ENCODE data around the gene CAND2. TPM values are rescaled to one million over a fixed set of nuclear protein-coding genes. Genes with fewer than 3 reads are reported as not detected.
A peak's percentile ranks its signal among the peaks of the same experiment; 100 is the strongest.

Gene CAND2
- total RNA-seq (2014; rRNA removed; shearing (Covaris generic)), result 16.7 and 17.4 TPM in 2 replicates

GRCh38 chr3:12796171-12797123 lies at the start of gene CAND2:
TSS of gene CAND2 (plus strand) at chr3:12796680. CDS start at chr3:12796721, 41 bp downstream.
- DNase-seq, result peak; percentile 86
- Histone ChIP-seq H3K36me3 (replicated peaks; ENCODE audit: control insufficient read depth, insufficient read depth, low read length) (no peaks in the 10 kb centered on the region), H3K4me3 (ENCODE audit: insufficient read depth, low read depth, low read length) (peak within 1 kb of the TSS; percentile 80), H3K27me3 (ENCODE audit: control insufficient read depth, insufficient read depth, low read length) (no peaks in the 10 kb centered on the region; the same call in 1 of the 2 replicates)

- no peaks in the 10 kb centered on the region for H3K36me3 ChIP-seq (replicated peaks; ENCODE audit: control insufficient read depth, insufficient read depth, low read length)
- no peak overlapping the region for H3K4me3 ChIP-seq (ENCODE audit: insufficient read depth, low read depth, low read length)
- H3K27me3 ChIP-seq (ENCODE audit: control insufficient read depth, insufficient read depth, low read length), result no peaks in the 10 kb centered on the region
- DNase-seq, result no peak
Measured at GRCh38 chr3:12748477-12748876, 48.0 kb upstream of the CAND2 start.

- H3K36me3 ChIP-seq (replicated peaks; ENCODE audit: control insufficient read depth, insufficient read depth, low read length), result no peaks in the 10 kb centered on the region
- no peaks in the 10 kb centered on the region for H3K27me3 ChIP-seq (ENCODE audit: control insufficient read depth, insufficient read depth, low read length)
- no peak overlapping the region for H3K4me3 ChIP-seq (ENCODE audit: insufficient read depth, low read depth, low read length)
- no peak for DNase-seq
Measured at GRCh38 chr3:12750223-12750622, 46.3 kb upstream of the CAND2 start.

GRCh38 chr3:12750658-12751071 lies 45.8 kb upstream of the CAND2 start:
- Histone ChIP-seq H3K27me3 (ENCODE audit: control insufficient read depth, insufficient read depth, low read length) (no peaks in the 10 kb centered on the region), H3K4me3 (ENCODE audit: insufficient read depth, low read depth, low read length) (no peak overlapping the region), H3K36me3 (replicated peaks; ENCODE audit: control insufficient read depth, insufficient read depth, low read length) (no peaks in the 10 kb centered on the region)
- no peak for DNase-seq

- Histone ChIP-seq H3K27me3 (ENCODE audit: control insufficient read depth, insufficient read depth, low read length) (no peaks in the 10 kb centered on the region), H3K36me3 (replicated peaks; ENCODE audit: control insufficient read depth, insufficient read depth, low read length) (no peaks in the 10 kb centered on the region), H3K4me3 (ENCODE audit: insufficient read depth, low read depth, low read length) (no peak overlapping the region)
- DNase-seq, result no peak
Measured at GRCh38 chr3:12751571-12751970, 44.9 kb upstream of the CAND2 start.

GRCh38 chr3:12752102-12752501 lies 44.4 kb upstream of the CAND2 start:
- no peak for DNase-seq
- Histone ChIP-seq H3K4me3 (ENCODE audit: insufficient read depth, low read depth, low read length) (no peak overlapping the region), H3K36me3 (replicated peaks; ENCODE audit: control insufficient read depth, insufficient read depth, low read length) (no peaks in the 10 kb centered on the region), H3K27me3 (ENCODE audit: control insufficient read depth, insufficient read depth, low read length) (no peaks in the 10 kb centered on the region)

GRCh38 chr3:12752809-12753208 lies 43.7 kb upstream of the CAND2 start:
- Histone ChIP-seq H3K4me3 (ENCODE audit: insufficient read depth, low read depth, low read length) (no peak overlapping the region), H3K27me3 (ENCODE audit: control insufficient read depth, insufficient read depth, low read length) (no peaks in the 10 kb centered on the region), H3K36me3 (replicated peaks; ENCODE audit: control insufficient read depth, insufficient read depth, low read length) (no peaks in the 10 kb centered on the region)
- no peak for DNase-seq

- no peaks in the 10 kb centered on the region for H3K27me3 ChIP-seq (ENCODE audit: control insufficient read depth, insufficient read depth, low read length)
- no peak overlapping the region for H3K4me3 ChIP-seq (ENCODE audit: insufficient read depth, low read depth, low read length)
- no peaks in the 10 kb centered on the region for H3K36me3 ChIP-seq (replicated peaks; ENCODE audit: control insufficient read depth, insufficient read depth, low read length)
- DNase-seq, result no peak
Measured at GRCh38 chr3:12753275-12754028, 43.0 kb upstream of the CAND2 start.

- Histone ChIP-seq H3K27me3 (ENCODE audit: control insufficient read depth, insufficient read depth, low read length) (no peaks in the 10 kb centered on the region), H3K36me3 (replicated peaks; ENCODE audit: control insufficient read depth, insufficient read depth, low read length) (no peaks in the 10 kb centered on the region), H3K4me3 (ENCODE audit: insufficient read depth, low read depth, low read length) (no peak overlapping the region)
- DNase-seq, result no peak
Measured at GRCh38 chr3:12754313-12754712, 42.2 kb upstream of the CAND2 start.

- H3K36me3 ChIP-seq (replicated peaks; ENCODE audit: control insufficient read depth, insufficient read depth, low read length), result no peaks in the 10 kb centered on the region
- no peak overlapping the region for H3K4me3 ChIP-seq (ENCODE audit: insufficient read depth, low read depth, low read length)
- DNase-seq, result no peak
- no peaks in the 10 kb centered on the region for H3K27me3 ChIP-seq (ENCODE audit: control insufficient read depth, insufficient read depth, low read length)
Measured at GRCh38 chr3:12755754-12756153, 40.7 kb upstream of the CAND2 start.

GRCh38 chr3:12756175-12756574 lies 40.3 kb upstream of the CAND2 start:
- DNase-seq, result no peak
- no peaks in the 10 kb centered on the region for H3K27me3 ChIP-seq (ENCODE audit: control insufficient read depth, insufficient read depth, low read length)
- no peak overlapping the region for H3K4me3 ChIP-seq (ENCODE audit: insufficient read depth, low read depth, low read length)
- H3K36me3 ChIP-seq (replicated peaks; ENCODE audit: control insufficient read depth, insufficient read depth, low read length), result no peaks in the 10 kb centered on the region

- no peak for DNase-seq
- H3K4me3 ChIP-seq (ENCODE audit: insufficient read depth, low read depth, low read length), result no peak overlapping the region
- H3K27me3 ChIP-seq (ENCODE audit: control insufficient read depth, insufficient read depth, low read length), result no peaks in the 10 kb centered on the region
Measured at GRCh38 chr3:12756635-12757034, 39.8 kb upstream of the CAND2 start.

GRCh38 chr3:12758025-12758781 lies 38.3 kb upstream of the CAND2 start:
- Histone ChIP-seq H3K36me3 (replicated peaks; ENCODE audit: control insufficient read depth, insufficient read depth, low read length) (no peaks in the 10 kb centered on the region), H3K27me3 (ENCODE audit: control insufficient read depth, insufficient read depth, low read length) (no peaks in the 10 kb centered on the region)
- peak; percentile 63 for DNase-seq

More at GRCh38 chr3:12756635-12757034, 39.8 kb upstream of the CAND2 start:
- H3K36me3 ChIP-seq (replicated peaks; ENCODE audit: control insufficient read depth, insufficient read depth, low read length), result no peaks in the 10 kb centered on the region

GRCh38 chr3:12759097-12759679 lies 37.3 kb upstream of the CAND2 start, which contains the start of gene TMEM40:
TSS of gene TMEM40 (minus strand) at chr3:12759259. CDS start at chr3:12749832, 9,427 bp downstream.
- H3K4me3 ChIP-seq (ENCODE audit: insufficient read depth, low read depth, low read length), result no peak within 1 kb of the TSS
- H3K36me3 ChIP-seq (replicated peaks; ENCODE audit: control insufficient read depth, insufficient read depth, low read length), result no peaks in the 10 kb centered on the region
- H3K27me3 ChIP-seq (ENCODE audit: control insufficient read depth, insufficient read depth, low read length), result no peaks in the 10 kb centered on the region
- DNase-seq, result peak; percentile 60

More at GRCh38 chr3:12758025-12758781, 38.3 kb upstream of the CAND2 start:
- no peak overlapping the region for H3K4me3 ChIP-seq (ENCODE audit: insufficient read depth, low read depth, low read length)
